ENCODE results near the gene SERINC5. TPM values are rescaled to one million over a fixed set of nuclear protein-coding genes. Genes with fewer than 3 reads are reported as not detected.
"Not testable (repeated sequence)": the region's sequence is repeated elsewhere in the genome, so short reads cannot be mapped to it uniquely, and the experiment has no call there.

SERINC5 gene
- total and polyA plus RNA-seq, 9 donors = 13.1 to 23.5 (median 16.7) TPM

GRCh38 chr5:80147119-80147815, 108.6 kb downstream of the SERINC5 start:
- peaks cover 8% of the 10 kb centered on the region for H3K4me1 ChIP-seq (ENCODE audit: control insufficient read depth, insufficient read depth, low read length)
- no peaks in the 10 kb centered on the region for H3K9me3 ChIP-seq (replicated peaks; ENCODE audit: control insufficient read depth, low read depth, low read length)
- no peak overlapping the region for H3K4me3 ChIP-seq (ENCODE audit: low read length)
- DNase-seq = no peak
- WGBS (ENCODE audit: insufficient coverage) = 95% methylated on average over 6 of the region's 9 CpGs
- H3K27me3 ChIP-seq (ENCODE audit: control insufficient read depth, insufficient read depth, low read length) = no peaks in the 10 kb centered on the region
- no peak overlapping the region for H3K27ac ChIP-seq (ENCODE audit: low read length)
- peaks cover 48% of the 10 kb centered on the region for H3K36me3 ChIP-seq (ENCODE audit: control insufficient read depth, insufficient read depth, low read length)

GRCh38 chr5:80146046-80146445, 109.8 kb downstream of the SERINC5 start:
- Histone ChIP-seq H3K27me3 (ENCODE audit: control insufficient read depth, insufficient read depth, low read length) (no peaks in the 10 kb centered on the region), H3K9me3 (replicated peaks; ENCODE audit: control insufficient read depth, low read depth, low read length) (no peaks in the 10 kb centered on the region), H3K36me3 (ENCODE audit: control insufficient read depth, insufficient read depth, low read length) (peaks cover 45% of the 10 kb centered on the region), H3K4me3 (ENCODE audit: low read length) (no peak overlapping the region), H3K27ac (ENCODE audit: low read length) (no peak overlapping the region), H3K4me1 (ENCODE audit: control insufficient read depth, insufficient read depth, low read length) (peaks cover 20% of the 10 kb centered on the region)
- 79% methylated on average over 5 of the region's 9 CpGs for WGBS (ENCODE audit: insufficient coverage)
- peak; percentile 67 for DNase-seq

- Histone ChIP-seq H3K27ac (ENCODE audit: low read length) (no peak overlapping the region), H3K9me3 (replicated peaks; ENCODE audit: control insufficient read depth, low read depth, low read length) (no peaks in the 10 kb centered on the region), H3K4me1 (ENCODE audit: control insufficient read depth, insufficient read depth, low read length) (peaks cover 20% of the 10 kb centered on the region), H3K36me3 (ENCODE audit: control insufficient read depth, insufficient read depth, low read length) (peaks cover 29% of the 10 kb centered on the region), H3K4me3 (ENCODE audit: low read length) (no peak overlapping the region), H3K27me3 (ENCODE audit: control insufficient read depth, insufficient read depth, low read length) (no peaks in the 10 kb centered on the region)
- DNase-seq = no peak
- 94% methylated on average over 8 of the region's 13 CpGs for WGBS (ENCODE audit: insufficient coverage)
These were observed 112.4 kb downstream of the SERINC5 start for GRCh38 chr5:80143491-80143890.

- Histone ChIP-seq H3K36me3 (ENCODE audit: control insufficient read depth, insufficient read depth, low read length) (peaks cover 28% of the 10 kb centered on the region), H3K4me3 (ENCODE audit: low read length) (no peak overlapping the region), H3K4me1 (ENCODE audit: control insufficient read depth, insufficient read depth, low read length) (peaks cover 20% of the 10 kb centered on the region), H3K27ac (ENCODE audit: low read length) (no peak overlapping the region), H3K9me3 (replicated peaks; ENCODE audit: control insufficient read depth, low read depth, low read length) (no peaks in the 10 kb centered on the region), H3K27me3 (ENCODE audit: control insufficient read depth, insufficient read depth, low read length) (no peaks in the 10 kb centered on the region)
- DNase-seq = no peak
- 52% methylated on average over 4 of the region's 6 CpGs for WGBS (ENCODE audit: insufficient coverage)
These were observed 112.9 kb downstream of the SERINC5 start for GRCh38 chr5:80142996-80143395.

- WGBS (ENCODE audit: insufficient coverage) = 60% methylated on average over 1 of the region's 3 CpGs
- no peak for DNase-seq
- H3K4me3 ChIP-seq (ENCODE audit: low read length) = no peak overlapping the region
- peak overlapping the region; percentile 94 for H3K27ac ChIP-seq (ENCODE audit: low read length)
- peaks cover 20% of the 10 kb centered on the region for H3K4me1 ChIP-seq (ENCODE audit: control insufficient read depth, insufficient read depth, low read length)
- no peaks in the 10 kb centered on the region for H3K27me3 ChIP-seq (ENCODE audit: control insufficient read depth, insufficient read depth, low read length)
- no peaks in the 10 kb centered on the region for H3K9me3 ChIP-seq (replicated peaks; ENCODE audit: control insufficient read depth, low read depth, low read length)
- H3K36me3 ChIP-seq (ENCODE audit: control insufficient read depth, insufficient read depth, low read length) = peaks cover 19% of the 10 kb centered on the region
These were observed 114.2 kb downstream of the SERINC5 start for GRCh38 chr5:80141681-80142080.

- Histone ChIP-seq H3K27me3 (ENCODE audit: control insufficient read depth, insufficient read depth, low read length) (no peaks in the 10 kb centered on the region), H3K9me3 (replicated peaks; ENCODE audit: control insufficient read depth, low read depth, low read length) (no peaks in the 10 kb centered on the region), H3K36me3 (ENCODE audit: control insufficient read depth, insufficient read depth, low read length) (peaks cover 19% of the 10 kb centered on the region), H3K4me1 (ENCODE audit: control insufficient read depth, insufficient read depth, low read length) (peaks cover 20% of the 10 kb centered on the region), H3K27ac (ENCODE audit: low read length) (peak overlapping the region; percentile 94), H3K4me3 (ENCODE audit: low read length) (no peak overlapping the region)
- peak; percentile 97 for DNase-seq
- WGBS (ENCODE audit: insufficient coverage) = 4% methylated on average over 11 of the region's 13 CpGs
These were observed 114.6 kb downstream of the SERINC5 start for GRCh38 chr5:80141147-80141671.

GRCh38 chr5:80140496-80140895, 115.4 kb downstream of the SERINC5 start:
- Histone ChIP-seq H3K27me3 (ENCODE audit: control insufficient read depth, insufficient read depth, low read length) (no peaks in the 10 kb centered on the region), H3K27ac (ENCODE audit: low read length) (peak overlapping the region; percentile 94), H3K9me3 (replicated peaks; ENCODE audit: control insufficient read depth, low read depth, low read length) (no peaks in the 10 kb centered on the region), H3K4me1 (ENCODE audit: control insufficient read depth, insufficient read depth, low read length) (peaks cover 20% of the 10 kb centered on the region), H3K36me3 (ENCODE audit: control insufficient read depth, insufficient read depth, low read length) (peaks cover 15% of the 10 kb centered on the region), H3K4me3 (ENCODE audit: low read length) (no peak overlapping the region)
- DNase-seq = no peak
- 40% methylated on average over 1 of the region's 3 CpGs for WGBS (ENCODE audit: insufficient coverage)

GRCh38 chr5:80139466-80139972, 116.3 kb downstream of the SERINC5 start:
- Histone ChIP-seq H3K36me3 (ENCODE audit: control insufficient read depth, insufficient read depth, low read length) (peaks cover 12% of the 10 kb centered on the region), H3K27ac (ENCODE audit: low read length) (no peak overlapping the region), H3K9me3 (replicated peaks; ENCODE audit: control insufficient read depth, low read depth, low read length) (no peaks in the 10 kb centered on the region), H3K4me3 (ENCODE audit: low read length) (no peak overlapping the region), H3K4me1 (ENCODE audit: control insufficient read depth, insufficient read depth, low read length) (peaks cover 20% of the 10 kb centered on the region), H3K27me3 (ENCODE audit: control insufficient read depth, insufficient read depth, low read length) (no peaks in the 10 kb centered on the region)
- WGBS (ENCODE audit: insufficient coverage) = no CpG with 5 or more reads among the region's 2 CpGs
- DNase-seq = no peak

GRCh38 chr5:80138486-80138885, 117.4 kb downstream of the SERINC5 start:
- no peak overlapping the region for H3K27ac ChIP-seq (ENCODE audit: low read length)
- WGBS (ENCODE audit: insufficient coverage) = 100% methylated on average over 2 of the region's 6 CpGs
- peaks cover 20% of the 10 kb centered on the region for H3K4me1 ChIP-seq (ENCODE audit: control insufficient read depth, insufficient read depth, low read length)

GRCh38 chr5:80136798-80137197, 119.0 kb downstream of the SERINC5 start:
- H3K36me3 ChIP-seq (ENCODE audit: control insufficient read depth, insufficient read depth, low read length); H3K4me3 ChIP-seq (ENCODE audit: low read length); H3K9me3 ChIP-seq (replicated peaks; ENCODE audit: control insufficient read depth, low read depth, low read length); H3K27ac ChIP-seq (ENCODE audit: low read length); H3K4me1 ChIP-seq (ENCODE audit: control insufficient read depth, insufficient read depth, low read length); H3K27me3 ChIP-seq (ENCODE audit: control insufficient read depth, insufficient read depth, low read length); DNase-seq: not testable (repeated sequence)
- WGBS (ENCODE audit: insufficient coverage) = 100% methylated on average over 1 of the region's 7 CpGs

More at GRCh38 chr5:80138486-80138885, 117.4 kb downstream of the SERINC5 start:
- Histone ChIP-seq H3K9me3 (replicated peaks; ENCODE audit: control insufficient read depth, low read depth, low read length) (no peaks in the 10 kb centered on the region), H3K27me3 (ENCODE audit: control insufficient read depth, insufficient read depth, low read length) (no peaks in the 10 kb centered on the region), H3K36me3 (ENCODE audit: control insufficient read depth, insufficient read depth, low read length) (peaks cover 5% of the 10 kb centered on the region), H3K4me3 (ENCODE audit: low read length) (no peak overlapping the region)
- DNase-seq = no peak

All from muscle of leg (tissue), 11 donors.